Daoy (cell line): ENCODE measurements around the gene PLEKHM2. TPM values are rescaled to one million over a fixed set of nuclear protein-coding genes. Genes with fewer than 3 reads are reported as not detected.

Source experiments
- DNase-seq: peaks from one replicate; pipeline ENCODE4 v3.0.0-alpha.2; 2015; ENCODE audit warnings: low read depth
- total RNA-seq: library from RNA; depleted of rRNA; stranded (reverse); fragments of >200 nt; shearing (Covaris generic); gene quantifications from 2 replicates; pipeline ENCODE4 v1.2.3, GENCODE V29; 2014

PLEKHM2 gene
- total RNA-seq, 1 experiment from 2014 or later, result 31.2 TPM

DNA sequence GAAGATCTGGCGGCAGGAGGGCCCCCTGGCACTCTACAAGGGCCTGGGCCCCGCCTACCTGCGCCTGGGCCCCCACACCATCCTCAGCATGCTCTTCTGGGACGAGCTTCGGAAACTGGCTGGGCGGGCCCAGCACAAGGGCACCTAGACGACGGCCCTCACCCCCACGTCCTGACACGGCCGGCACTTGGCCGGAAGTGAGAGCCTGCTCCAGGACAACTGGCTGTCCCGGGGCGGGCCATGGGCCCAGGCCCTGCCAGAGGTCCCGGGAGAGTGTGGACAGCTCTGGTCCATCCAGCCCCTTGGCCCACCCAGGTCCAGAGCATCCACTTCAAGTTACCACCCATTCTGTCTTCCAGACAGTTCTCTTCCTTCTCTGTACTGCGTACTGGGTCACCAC, 55.1 kb downstream of the PLEKHM2 start:
- DNase-seq, result no peak

DNA sequence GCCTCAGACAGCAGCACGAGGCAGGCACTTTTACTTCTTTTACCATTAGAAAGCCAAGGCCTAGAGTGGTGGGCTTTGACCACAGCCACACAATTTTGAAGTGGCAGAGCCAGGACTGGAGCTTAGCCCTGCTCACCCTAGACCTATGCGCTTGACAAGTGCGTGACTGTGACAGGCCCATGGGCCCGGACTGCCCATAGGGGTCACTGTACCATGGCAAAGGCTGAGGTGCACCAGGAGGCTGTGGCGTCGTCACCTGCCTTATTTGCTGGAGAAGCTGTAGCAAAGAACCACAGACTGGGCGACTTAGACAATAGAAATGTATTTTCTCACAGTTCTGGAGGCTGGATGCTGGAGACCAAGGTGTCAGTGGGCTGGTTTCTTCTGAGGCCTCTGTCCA, 55.6 kb downstream of the PLEKHM2 start:
- no peak for DNase-seq

DNA sequence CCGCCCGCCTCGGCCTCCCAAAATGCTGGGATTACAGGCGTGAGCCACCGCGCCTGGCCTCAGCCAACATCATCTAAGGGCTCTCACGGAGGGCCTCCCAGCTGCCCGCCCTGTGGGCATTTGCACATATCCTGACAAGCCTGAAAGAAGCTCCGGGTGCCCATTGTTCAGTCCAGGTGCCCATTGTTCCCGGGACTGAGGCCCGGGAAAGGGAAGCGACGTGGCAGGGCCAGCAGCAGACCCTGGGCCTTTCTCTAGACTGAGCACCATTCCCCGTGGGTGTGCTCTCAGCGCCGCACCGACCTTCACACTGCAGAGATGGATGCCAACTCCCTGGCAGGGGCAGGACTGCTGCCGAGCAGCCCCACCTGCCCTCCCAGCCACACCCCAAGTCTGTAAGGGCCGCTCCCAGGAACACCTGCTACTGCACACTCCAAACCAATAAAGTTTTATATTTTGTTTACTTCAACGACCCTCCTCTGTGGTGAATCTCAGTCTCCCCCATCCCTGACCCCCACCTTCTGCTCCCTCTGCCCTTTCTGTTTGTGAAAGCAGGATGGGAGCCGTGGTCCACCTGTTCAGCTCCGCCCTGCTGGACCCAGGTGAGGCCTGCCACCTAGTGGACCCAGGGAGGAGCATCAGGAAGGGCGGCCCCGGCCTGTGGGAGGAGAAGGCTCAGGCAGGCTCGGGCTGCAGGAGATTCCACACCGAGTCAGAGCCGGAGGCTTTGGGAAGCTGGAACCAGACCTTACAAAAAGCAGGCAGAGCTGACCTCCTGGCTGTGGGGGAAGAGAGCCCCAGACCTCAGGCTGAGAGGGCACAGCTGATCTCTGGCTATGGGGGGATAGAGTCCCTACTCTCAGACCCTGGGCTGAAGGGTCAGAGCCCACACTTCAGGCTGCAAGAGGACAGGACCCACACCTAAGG, 57.1 kb downstream of the PLEKHM2 start:
- peak; percentile 84 for DNase-seq

DNA sequence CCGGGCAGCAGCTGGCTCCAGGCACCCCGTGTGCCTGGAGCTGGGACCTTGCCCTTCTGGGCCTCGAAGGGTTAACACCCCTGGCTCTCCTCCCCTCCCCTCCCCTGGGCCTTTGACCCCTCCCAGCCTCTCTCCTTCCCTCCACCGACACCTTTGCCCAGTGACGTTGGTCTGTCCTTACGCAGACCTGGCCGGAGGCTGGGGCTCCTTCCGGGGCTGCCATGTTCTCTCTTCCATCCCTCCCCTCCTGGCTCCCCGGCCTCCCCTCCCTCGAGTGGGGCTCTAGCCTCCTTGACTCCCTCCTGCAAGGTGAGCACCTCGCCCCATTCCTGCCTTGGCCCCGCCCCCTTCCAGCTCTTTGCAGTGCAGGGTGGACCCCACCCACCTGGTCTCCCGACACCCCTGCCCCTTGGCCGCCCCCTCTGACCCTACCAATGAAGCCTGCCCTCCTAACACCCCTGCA, 58.2 kb downstream of the PLEKHM2 start, which contains the start of gene TMEM82:
TMEM82 (plus strand) TSS at position 161 of the 463 bp plus-strand sequence; CDS start at position 222, 61 bp downstream.
- no peak for DNase-seq

DNA sequence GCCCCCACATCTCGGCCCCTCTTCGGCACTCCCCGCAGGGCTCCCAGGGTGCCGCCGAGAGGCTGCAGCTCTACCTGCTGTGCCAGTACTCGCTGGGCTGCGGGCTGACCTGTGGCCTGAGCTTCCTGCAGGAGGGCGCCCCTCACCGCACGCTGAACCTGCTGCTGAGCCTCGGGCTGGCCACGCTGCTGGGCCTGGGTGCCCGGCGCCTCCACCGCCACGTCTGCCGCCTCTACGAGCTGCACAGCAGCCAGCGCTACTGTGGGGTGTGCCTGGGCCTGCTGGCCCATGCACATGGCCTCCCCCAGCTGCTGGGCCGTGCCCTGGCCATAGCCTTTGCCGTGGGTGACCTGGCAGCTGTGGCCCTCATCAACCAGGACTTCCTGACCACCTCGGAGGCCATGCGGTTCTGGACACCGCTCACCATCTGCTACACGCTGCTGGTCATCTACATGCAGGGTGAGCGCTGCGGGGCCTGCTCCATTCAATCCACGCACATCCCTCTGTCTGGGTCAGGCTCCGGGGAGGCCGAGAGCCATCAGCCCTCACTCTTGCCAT, 60.1 kb downstream of the PLEKHM2 start:
- no peak for DNase-seq

DNA sequence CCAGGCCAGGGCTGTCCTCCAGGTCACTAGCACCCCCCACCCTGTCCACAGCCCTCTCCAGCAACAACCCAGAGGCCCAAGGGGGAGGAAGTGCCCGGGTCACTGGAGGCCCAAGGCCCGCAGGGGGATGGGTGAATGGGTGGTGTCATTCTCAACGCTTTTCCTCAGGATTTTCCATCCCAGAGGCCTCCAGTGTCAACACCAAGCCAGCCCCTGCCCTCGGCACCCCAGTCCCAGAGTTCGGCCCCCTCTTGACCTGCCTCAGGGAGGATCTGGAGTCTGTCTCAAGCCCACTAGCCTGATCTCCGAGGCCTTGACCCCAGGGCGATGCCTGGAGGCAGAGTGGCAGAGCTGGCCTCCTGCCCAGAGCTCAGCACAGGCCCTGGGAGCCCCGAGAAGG, 63.3 kb downstream of the PLEKHM2 start:
- no peak for DNase-seq

DNA sequence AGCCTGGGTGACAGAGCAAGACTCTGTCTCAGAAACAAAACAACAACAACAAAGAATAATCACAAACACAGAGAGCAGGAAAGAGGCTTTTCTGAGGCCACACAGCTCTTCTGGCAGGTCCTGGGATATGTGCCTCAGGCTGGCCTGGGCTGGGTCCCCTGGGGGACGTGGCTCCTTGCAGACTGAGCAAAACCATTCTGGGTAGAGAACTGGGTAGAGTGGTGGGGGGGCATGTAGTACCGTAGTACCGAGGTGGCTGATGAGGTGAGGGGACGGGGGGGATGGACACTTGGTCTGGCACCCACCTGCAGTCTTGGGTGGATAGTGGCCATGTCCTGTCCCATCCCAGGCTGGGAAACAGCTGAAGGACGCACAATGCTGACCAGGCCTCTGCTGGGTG, 64.1 kb downstream of the PLEKHM2 start:
- DNase-seq, result no peak

DNA sequence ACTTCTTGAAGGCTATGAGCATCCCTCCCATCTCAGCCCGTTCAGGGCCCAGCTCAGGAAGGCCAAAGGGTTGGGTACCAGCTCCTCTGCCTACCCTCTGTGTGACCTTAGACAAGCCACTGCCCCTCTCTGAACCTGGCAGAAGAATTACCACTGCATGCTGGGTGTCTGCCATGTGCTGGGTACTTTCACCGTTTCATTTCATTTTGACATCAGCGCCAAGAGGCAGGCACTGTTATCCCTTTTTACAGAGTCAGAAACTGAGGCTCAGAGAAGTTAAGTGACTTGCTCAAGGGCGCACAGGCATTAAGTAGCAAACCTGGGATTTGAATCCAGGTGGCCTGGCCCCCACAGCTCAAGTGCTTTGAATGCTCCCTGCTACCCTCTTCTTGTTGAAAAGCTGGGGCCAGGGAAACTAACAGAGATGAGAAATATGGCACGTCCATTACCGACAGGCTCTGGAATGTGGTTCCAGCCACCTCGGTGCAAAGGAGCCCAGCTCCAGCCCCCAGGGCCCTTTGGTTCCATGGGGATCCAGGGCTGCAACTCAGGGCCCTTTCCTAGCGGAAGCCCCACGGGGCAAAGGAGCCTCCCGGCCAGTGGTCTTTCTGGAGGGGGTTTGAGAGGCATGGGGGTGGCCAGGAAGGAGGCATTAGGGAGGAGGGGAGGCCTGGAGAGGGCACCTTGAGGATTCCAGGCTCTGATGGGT, 64.7 kb downstream of the PLEKHM2 start:
- DNase-seq, result no peak

DNA sequence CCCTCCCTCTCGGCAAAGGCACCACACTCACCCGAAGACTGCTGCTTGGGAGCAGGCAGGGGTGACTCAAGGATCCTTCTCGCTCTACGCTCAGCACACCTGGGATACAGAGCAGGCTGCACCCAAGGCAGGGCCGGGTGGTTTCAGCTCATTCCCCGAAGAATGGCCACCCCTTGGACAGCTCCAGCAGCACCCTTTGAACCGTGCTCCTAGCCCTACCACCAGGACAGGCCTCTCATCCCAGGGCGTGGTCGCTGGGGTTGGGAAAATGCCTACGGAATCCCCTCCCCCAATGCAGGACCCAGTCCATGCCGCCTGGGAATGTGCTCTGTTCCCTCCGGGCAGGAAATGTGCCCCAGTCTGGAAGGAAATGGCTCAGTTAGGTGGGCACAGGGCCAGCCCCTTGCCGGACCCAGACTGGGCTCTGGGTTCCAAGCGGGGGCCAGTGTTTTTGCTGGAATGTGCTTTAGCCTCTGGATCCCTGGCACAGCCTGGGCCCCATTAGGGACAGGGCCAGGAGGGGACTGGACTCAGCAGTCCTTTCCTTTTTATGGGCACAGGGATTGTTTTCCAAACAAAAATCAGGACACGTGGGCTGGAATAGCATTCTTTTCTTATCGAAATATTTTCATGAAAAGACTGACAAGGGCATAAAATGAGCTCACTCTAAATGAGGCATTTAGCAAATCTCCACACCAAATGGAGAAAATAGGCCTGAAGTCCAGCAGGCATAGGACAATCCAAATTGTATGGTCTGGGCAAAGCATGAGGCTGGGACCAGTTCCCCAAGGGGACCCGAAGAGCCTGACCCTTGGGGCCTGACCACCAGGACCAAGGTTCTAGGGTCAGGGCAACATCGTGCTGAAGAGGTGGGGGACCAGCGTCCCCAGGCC, 65.5 kb downstream of the PLEKHM2 start:
- peak; percentile 88 for DNase-seq

DNA sequence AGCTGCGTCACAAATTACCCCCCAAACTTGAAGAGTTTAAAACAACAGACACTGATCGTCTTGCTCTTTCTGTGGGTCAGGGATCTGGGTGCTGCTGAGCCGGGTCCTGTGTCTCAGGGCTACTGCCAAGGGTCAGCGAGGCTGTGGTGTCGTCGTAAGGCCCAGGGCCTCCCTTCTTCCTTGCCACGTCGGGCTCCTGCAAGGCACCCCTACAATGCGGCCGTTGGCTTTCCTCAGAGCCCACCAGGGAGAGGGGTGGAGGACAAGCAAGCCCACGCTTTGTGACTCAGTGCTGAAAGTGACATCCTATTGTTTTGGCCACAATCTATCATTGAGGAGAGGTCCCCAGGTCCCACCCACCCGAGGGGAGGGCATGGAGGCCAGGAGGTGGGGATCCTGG, 66.8 kb downstream of the PLEKHM2 start:
- no peak for DNase-seq

DNA sequence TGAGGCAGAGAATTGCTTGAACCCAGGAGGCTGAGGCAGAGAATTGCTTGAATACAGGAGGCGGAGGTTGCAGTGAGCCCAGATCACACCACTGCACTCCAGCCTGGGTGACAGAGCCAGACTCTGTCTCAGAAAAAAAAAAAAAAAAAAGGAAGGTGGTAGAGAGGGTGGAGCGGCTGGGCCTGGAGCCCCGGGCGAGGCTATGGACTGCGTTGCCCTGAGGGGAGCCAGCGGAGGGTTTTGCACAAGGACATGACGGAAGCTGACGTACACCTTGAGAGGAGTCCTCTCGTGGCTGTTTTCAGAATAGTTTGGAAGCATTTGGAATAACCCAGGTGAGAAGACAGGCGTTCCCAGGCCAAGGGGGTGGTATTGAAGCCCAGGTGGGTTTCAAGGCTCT, 67.6 kb downstream of the PLEKHM2 start:
- DNase-seq, result no peak

DNA sequence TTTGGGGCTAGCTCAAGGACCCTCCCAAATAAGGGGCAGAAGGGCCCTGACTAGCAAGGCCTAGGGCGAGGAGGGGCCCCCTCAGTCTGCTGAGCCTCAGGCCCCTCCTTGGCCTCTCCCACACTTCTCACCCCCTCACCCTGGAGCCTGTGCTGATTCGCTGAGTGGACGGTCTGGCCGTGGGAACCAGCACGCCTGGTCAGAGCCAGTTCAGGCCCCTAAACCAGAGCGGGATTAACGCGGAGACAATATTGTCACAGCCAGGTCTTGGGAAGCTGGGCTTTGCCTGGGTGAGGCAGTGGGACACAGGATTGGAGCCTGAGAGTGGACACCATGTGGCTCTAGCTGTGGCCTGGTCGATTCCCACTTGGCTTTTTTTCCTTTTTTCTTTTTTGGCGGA, 69.7 kb downstream of the PLEKHM2 start:
- DNase-seq, result no peak

DNA sequence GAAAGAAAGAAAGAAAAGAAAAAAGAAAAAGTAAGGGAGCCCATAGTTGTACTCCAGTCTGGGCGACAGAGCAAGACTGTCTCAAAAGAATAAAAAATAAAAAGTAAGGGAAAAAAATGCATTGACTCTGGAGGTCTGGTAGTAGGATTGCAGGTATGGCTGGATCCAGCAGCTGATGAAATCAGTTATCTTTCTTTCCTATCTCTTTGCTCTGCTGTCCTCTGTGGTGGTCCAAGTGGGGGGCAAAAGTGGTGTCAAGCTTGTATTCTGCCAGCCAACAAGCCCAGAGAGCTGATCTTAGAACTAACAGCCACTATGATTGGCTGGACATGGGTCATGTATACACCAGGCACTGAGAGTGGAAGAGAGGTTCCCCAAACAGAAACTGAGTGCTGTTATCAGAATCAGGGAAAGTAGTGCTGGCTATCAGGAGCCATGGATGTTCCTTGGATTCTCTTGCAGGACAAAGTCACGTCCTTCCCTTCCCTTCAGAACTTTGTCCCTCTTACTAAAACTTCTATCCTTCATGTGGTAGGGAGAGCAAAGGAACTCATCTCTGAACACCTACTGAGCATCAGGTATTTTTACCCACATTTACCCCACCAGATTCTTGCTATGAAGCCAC, 71.0 kb downstream of the PLEKHM2 start:
- DNase-seq, result no peak

DNA sequence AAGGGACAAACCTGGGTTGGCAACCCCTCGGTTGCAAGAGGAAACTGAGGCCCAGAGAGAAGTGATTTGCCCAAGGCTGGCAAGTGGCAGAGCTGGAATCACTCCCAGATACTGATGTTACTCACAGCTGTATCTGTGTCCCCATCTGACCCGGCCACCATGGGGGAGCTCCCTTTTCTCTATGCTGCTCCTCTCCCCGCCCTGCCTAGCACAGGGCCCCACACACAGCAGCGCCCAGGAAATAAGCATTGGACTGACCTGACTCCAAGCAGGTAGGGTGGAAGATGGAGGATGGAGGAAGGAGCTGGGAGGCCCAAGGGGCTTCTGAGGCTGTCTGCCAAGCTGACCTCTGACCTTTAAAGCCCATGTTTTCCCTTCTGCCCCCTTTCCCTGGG, 71.5 kb downstream of the PLEKHM2 start:
- no peak for DNase-seq

DNA sequence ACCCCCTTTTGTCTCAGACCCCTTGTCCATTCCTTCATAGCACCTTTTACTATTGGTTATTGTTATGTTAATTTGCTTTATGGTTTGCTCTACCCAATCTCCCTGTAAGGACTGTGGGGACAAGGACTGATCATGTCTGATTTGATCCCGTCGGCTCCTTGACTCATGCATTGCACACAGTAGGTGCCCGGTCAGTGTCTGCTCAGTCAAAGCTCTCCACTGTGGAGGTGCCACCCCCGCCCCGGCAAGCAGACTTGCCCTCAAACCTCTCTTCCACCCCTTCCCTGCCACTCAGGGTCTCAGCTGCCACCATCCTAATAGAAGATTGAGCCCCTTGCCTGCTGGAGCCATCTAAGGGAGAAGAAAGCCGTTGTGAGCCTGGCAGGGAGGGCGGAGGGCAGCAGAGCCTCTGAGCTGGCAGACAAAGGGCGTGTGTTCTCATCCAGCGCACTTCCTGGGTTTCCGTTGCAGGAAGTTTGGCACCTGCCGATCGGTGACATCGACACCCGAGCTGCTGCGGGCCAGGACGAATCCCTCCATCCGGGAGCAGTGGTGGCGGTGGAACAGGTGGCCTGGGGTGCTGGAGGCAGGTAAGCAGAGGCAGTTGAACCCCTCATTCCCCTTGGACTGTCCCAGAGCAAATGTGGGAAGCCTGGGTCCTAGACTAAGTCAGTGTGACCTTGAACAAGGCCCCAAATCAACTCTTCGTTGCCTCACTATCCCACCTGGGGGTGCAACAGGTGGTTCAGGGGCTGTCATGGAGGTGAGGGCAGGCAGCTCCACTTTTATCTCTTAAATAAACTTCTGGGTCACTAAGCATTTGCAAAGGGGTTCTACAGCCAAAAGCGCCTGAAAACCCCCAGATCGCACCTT, 72.3 kb downstream of the PLEKHM2 start:
- no peak for DNase-seq

DNA sequence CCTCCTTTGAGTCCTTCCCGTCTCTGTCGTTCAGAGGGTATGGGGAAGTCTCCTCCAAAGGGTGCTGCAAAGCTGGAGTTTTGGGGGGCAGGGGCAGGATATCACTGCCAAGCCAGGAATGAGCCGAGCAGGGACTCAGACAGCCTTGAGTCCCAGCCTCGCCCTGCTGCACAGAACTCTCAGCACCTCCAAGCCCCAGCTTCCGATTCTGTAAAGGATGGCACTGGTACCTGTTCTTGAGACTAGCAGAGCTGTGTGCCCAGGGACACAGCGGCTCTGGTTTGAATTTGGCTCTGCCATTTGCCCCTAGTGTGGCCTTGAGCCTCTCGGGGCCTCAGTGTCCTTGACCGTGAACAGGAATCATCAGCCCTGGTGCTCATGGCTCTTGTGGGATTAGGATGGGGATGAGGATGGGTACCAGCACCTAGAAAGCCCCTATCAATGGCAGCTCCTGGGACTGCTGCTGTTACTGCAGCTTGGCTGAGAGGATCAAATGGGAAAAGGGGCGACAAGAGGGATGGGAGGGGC, 73.0 kb downstream of the PLEKHM2 start:
- no peak for DNase-seq

DNA sequence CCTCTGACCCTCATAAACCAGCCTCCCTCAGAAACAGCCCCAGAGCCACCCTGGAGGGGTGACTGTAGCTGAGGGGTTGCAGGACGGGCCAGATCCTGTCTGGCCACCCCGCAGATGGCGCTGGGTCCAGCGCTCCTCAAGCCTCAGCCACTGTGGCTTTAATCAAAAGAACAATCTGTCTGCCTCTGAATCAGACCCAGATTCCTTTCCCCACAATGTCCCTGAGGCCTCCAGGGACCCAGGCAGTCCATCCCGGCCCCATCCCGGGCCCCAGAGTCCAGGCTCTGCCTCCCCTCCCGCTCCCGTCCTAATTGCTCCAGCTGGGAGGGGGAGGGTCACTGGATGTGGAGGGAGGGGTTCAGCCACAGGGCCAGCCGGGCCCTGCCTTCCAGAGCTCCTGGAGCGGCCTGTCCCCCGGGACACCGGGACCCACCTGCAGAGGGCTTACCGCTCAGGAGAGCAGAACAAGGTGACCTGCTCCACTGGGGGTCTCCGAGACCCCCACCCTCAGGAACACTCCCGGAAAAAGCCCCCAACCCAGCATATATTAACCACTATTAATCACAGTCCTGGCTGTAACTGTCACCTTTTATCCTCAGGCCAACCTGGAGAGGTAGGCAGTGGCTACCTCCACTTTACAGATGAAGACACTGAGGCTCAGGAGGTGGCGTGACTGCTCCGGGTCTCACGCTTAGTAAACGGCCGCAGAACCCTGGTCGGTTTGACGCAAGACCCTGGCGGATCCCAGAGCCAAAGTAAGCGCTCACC, 73.6 kb downstream of the PLEKHM2 start:
- no peak for DNase-seq

DNA sequence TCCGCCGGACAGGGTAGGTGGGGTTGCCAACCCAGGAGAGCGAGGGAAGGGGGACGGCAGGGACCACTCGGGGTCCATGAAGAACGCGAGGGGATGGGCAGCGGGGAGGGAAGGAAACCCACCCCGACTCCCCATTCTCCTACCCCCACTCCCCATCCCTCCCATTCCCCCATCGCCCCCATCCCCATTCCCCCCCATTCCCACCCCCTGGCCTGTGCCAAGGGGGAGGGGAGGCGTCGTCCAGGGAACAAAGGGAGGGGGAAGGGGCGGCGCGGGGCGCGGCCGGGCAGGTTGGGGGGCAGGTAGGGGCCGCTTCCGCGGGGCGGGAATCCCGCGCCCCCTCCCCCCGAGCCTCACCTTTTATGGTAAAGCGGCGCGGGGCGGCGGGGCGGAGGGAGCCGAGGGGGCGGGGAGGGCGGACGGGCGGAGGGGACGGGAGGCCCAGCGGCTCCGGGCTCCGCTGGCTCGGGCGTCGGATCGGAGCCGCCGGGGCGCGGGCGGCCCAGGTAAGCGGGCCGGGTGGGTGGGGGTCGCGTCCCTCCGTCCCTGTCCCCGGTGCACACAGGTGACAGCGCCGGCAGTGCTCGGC, 74.3 kb downstream of the PLEKHM2 start, which contains the start of gene FBLIM1:
FBLIM1 (plus strand) TSS at position 453 of the 589 bp plus-strand sequence. CDS start 6,189 bp downstream, outside the sequence.
- DNase-seq, result peak; percentile 47
